ENCODE measurements around the gene P2RY13.

Gene P2RY13

DNA sequence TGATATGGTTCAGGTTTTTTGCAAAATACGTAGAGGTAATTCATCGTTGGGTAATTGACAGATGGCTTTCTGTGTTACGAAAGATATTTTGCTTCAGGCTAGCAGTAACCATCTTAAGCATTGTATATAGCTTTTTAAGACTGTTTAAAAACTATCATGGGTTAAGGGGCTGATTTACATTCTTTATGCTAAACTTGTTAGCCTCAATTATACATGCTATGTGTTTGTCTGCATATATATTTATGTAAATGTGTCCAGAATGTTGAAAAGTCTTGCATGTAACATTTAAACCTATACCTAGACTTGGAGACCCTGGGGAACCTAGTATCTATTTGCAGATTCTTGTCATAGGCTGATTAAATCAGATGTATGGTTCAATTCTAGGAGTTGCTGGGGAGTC is 39.9 kb downstream of the P2RY13 start:
- no peak for DNase-seq

- DNase-seq: no peak
These were observed 43.4 kb downstream of the P2RY13 start for GRCh38 chr3:151285940-151286339.

GRCh38 chr3:151283907-151284461 is 45.4 kb downstream of the P2RY13 start:
- DNase-seq: peak; percentile 22

DNA sequence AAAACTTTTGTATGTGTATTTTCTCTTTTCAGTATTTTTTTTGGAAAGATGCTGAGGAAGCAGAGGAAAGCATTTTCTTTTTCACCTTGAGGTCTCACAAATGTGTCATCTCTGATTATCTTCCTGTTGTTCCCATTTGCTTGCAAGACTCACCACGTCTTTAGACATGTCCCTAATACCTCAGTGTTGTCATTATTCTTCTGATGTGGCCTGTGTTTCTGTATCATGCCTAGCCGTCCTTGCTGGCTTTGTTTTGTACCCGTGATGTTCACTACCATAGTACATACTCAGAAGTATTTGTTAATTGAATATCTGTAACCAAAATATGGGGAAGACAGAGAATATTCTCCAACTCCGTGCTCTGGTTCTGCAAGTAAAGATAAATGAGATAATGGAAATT is 46.0 kb downstream of the P2RY13 start:
- no peak for DNase-seq

- DNase-seq: peak; percentile 56
These were observed 46.4 kb downstream of the P2RY13 start for GRCh38 chr3:151282921-151283320.

GRCh38 chr3:151281671-151282324 is 47.6 kb downstream of the P2RY13 start:
- DNase-seq: no peak

- DNase-seq: peak; percentile 94
These were observed 51.1 kb downstream of the P2RY13 start, which contains the start of gene P2RY14 for GRCh38 chr3:151278230-151278629. TSS of gene P2RY14 (minus strand) at chr3:151278542. CDS start at chr3:151214316, 64,226 bp downstream.

DNA sequence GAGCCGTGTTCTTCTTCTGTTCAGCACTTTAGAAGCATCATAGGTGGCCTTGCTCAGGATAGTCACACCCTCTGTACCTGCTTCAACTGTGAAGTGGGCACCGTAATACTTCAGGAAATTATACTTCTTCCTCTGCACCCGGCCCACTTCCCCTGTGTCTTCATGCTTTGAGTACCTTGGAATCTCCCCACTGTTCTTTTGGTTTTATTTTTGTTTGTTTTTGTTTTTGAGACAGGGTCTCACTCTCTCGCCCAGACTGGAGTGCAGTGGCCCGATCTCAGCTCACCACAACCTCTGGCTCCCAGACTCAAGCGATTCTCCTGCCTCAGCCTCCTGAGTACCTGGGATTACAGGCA is 52.7 kb downstream of the P2RY13 start:
- DNase-seq: no peak
